Measurements from ENCODE around the gene PTGES3.
A peak's percentile ranks its signal among the peaks of the same experiment; 100 is the strongest.

PTGES3 gene

GRCh38 chr12:56633468-56634241 is 54.4 kb downstream of the PTGES3 start:
- Histone ChIP-seq H3K4me1 (ENCODE audit: control insufficient read depth in 1 of 2, insufficient read depth in 1 of 2, low read depth in 1 of 2, low read length in 1 of 2) (peaks cover 59 to 71% of the 10 kb centered on the region in 2 experiments), H3K27ac (peak overlapping the region; percentile 95), H3K9me3 (no peaks in the 10 kb centered on the region), H3K4me3 (ENCODE audit: low read depth in 1 of 2, low read length in 1 of 2) (peak overlapping the region; percentile 67 to 92), H3K27me3 (no peaks in the 10 kb centered on the region), H3K36me3 (peaks cover 11% of the 10 kb centered on the region)
- TF ChIP-seq CTCF (IDR thresholded peaks at IDR 0.05), result no peak

- Histone ChIP-seq H3K4me1 (ENCODE audit: control insufficient read depth in 1 of 2, insufficient read depth in 1 of 2, low read depth in 1 of 2, low read length in 1 of 2) (peaks cover 65 to 79% of the 10 kb centered on the region in 2 experiments), H3K9me3 (no peaks in the 10 kb centered on the region), H3K27ac (peak overlapping the region; percentile 95), H3K27me3 (no peaks in the 10 kb centered on the region), H3K4me3 (ENCODE audit: low read depth in 1 of 2, low read length in 1 of 2) (peak overlapping the region; percentile 67 to 92), H3K36me3 (peaks cover 4% of the 10 kb centered on the region)
- TF ChIP-seq CTCF (IDR thresholded peaks at IDR 0.05), result no peak
Measured at GRCh38 chr12:56632701-56633467, 55.2 kb downstream of the PTGES3 start.

DNA sequence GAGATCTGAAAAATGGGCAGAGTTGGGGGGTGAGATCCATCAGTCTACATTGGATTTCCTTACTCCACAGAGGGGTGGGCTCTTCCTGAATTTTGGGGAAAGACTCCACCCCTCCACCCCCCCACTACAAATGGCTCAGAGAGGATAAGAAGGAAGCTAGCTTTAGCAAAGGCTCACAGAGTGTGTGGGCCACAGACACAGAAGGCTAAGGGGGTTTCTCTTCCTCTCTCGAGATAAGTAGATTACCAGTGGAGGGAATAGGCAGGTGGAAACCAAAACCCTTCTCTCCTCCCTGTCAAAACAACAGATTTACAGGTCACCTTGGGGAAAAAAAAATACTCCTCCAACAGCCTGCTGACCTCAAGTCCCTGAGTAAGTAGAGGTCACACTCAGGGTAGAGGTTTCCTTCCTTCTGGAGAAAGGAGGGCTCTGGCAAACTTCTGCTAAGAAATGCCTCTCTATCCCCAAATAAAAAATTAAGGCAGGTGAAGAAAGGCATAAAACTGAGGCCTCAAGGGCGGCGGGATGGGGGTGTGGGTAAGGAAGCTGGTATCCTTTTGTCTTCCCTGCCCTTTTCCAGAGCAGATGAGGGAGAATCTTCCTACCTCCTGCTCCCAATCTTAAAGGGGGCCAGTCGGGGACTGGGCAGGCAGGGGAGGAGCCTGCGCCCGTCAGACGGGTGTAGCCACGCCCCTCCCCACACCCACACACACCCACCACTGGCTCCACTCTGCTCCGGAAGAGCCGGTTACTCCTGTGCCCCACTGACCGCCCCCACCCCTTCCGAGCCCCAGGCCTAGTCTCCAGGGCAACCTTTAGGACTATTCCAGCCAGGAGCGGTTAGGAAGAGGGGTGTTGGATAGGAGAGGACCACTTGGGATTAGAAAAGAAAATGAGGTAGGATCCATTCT is 56.0 kb downstream of the PTGES3 start:
- peaks cover 60 to 72% of the 10 kb centered on the region in 2 experiments for H3K4me1 ChIP-seq (ENCODE audit: control insufficient read depth in 1 of 2, insufficient read depth in 1 of 2, low read depth in 1 of 2, low read length in 1 of 2)
- H3K27me3 ChIP-seq, result no peaks in the 10 kb centered on the region
- peak overlapping the region; percentile 95 for H3K27ac ChIP-seq
- H3K4me3 ChIP-seq (ENCODE audit: low read depth in 1 of 2, low read length in 1 of 2), result peak overlapping the region; percentile 67 to 92
- no peak for TF ChIP-seq CTCF (IDR thresholded peaks at IDR 0.05)
- no peaks in the 10 kb centered on the region for H3K36me3 ChIP-seq
- H3K9me3 ChIP-seq, result no peaks in the 10 kb centered on the region

DNA sequence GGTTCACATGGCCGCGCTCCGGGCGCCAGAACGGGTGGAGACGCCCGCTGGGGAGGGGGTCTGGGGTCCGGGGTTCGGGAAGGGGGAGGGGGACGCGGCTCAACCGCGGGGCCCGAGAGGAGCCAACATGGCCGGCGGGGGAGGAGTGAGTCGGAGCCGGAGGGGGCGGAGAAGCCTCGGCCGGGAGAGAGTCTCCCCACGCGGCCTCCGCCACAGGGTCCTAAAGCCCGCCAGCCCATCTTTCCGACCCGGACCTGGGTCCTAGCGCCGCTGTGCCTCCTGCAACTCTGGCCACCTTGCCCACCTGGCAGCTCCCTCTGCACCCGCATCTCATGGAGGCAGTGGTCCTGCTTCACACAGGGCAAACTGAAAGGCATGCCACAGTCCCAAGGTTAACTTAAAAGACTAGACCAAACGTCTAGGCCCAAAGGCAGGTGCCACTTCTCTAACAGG is 57.9 kb downstream of the PTGES3 start, which contains the start of gene BAZ2A:
BAZ2A (minus strand) TSS at position 147 of the 453 bp plus-strand sequence. CDS start 12,796 bp downstream, outside the sequence.
- Histone ChIP-seq H3K27ac (peak within 1 kb of the TSS; percentile 95), H3K27me3 (no peaks in the 10 kb centered on the region), H3K36me3 (peaks cover 8% of the 10 kb centered on the region), H3K9me3 (no peaks in the 10 kb centered on the region), H3K4me3 (ENCODE audit: low read depth in 1 of 2, low read length in 1 of 2) (peak within 1 kb of the TSS; percentile 97 to 99), H3K4me1 (ENCODE audit: control insufficient read depth in 1 of 2, insufficient read depth in 1 of 2, low read depth in 1 of 2, low read length in 1 of 2) (peaks cover 60 to 62% of the 10 kb centered on the region in 2 experiments)
- TF ChIP-seq CTCF (IDR thresholded peaks at IDR 0.05), result no peak

All from neutrophil (primary cell).